ENCODE measurements around the gene DPYD. TPM values are rescaled to one million over a fixed set of nuclear protein-coding genes. Genes with fewer than 3 reads are reported as not detected.

DPYD gene
- total RNA-seq, 2 experiments from 2014 or later, result 34.4 to 35.9 TPM

DNA sequence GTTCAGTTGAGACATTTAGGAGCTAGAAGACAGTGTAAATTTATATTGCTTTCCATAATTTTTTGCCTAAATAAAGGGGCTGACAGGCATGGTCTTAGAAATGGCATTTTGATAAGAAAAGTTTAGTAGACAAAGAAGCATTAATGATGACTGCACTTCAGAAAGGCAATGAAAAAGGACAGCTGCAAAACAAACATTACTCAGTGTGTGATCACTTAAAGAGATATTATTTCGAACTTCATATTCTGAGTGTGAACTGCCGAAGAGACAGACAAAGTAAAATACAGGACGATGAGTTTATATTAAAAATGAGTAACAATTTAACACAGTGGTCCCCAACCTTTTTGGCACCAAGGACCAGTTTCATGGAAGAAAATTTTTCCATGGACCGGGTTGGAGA is 243.1 kb downstream of the DPYD start:
- no peak for ATAC-seq (ENCODE audit: poor library complexity)
- no peak for DNase-seq
- Histone ChIP-seq H3K36me3 (ENCODE audit: insufficient read depth, low read length) (peaks cover 38% of the 10 kb centered on the region), H3K9me3 (ENCODE audit: control insufficient read depth in 1 of 2, insufficient read depth in 1 of 2, low read length in 2 of 2) (no peaks in the 10 kb centered on the region), H3K4me1 (ENCODE audit: insufficient read depth, low read length) (no peaks in the 10 kb centered on the region), H3K27me3 (ENCODE audit: control insufficient read depth in 1 of 2, insufficient read depth in 2 of 2, low read length in 2 of 2) (no peaks in the 10 kb centered on the region), H3K4me3 (ENCODE audit: low read length) (no peak overlapping the region), H3K27ac (ENCODE audit: low read depth in 1 of 2, low read length in 2 of 2) (no peak overlapping the region)
- POLR2A ChIA-PET, result no interaction called here
- intact Hi-C loops (cut with DNase I, micrococcal nuclease), result no loop called here
- Mint-ChIP-seq H3K27me3 (no peaks in the 10 kb centered on the region), H3K9me3 (peaks cover 4% of the 10 kb centered on the region), H3K4me1 (ENCODE audit: low read depth) (no peaks in the 10 kb centered on the region), H3K4me3 (no peak overlapping the region), H3K36me3 (ENCODE audit: low read depth) (peaks cover 83% of the 10 kb centered on the region), H3K27ac (no peak overlapping the region)
- no peak for TF ChIP-seq CTCF (IDR thresholded peaks at IDR 0.05)
- CTCF ChIA-PET, result no interaction called here

GRCh38 chr1:97674517-97674916 is 246.3 kb downstream of the DPYD start:
- no peak overlapping the region for H3K4me3 ChIP-seq (ENCODE audit: low read length)
- Mint-ChIP-seq H3K27ac (no peak overlapping the region), H3K27me3 (no peaks in the 10 kb centered on the region), H3K36me3 (ENCODE audit: low read depth) (peaks cover 83% of the 10 kb centered on the region), H3K9me3 (peaks cover 4% of the 10 kb centered on the region), H3K4me1 (ENCODE audit: low read depth) (no peaks in the 10 kb centered on the region), H3K4me3 (no peak overlapping the region)
- peaks cover 23% of the 10 kb centered on the region for H3K36me3 ChIP-seq (ENCODE audit: insufficient read depth, low read length)
- H3K27ac ChIP-seq (ENCODE audit: low read depth in 1 of 2, low read length in 2 of 2), result no peak overlapping the region
- CTCF ChIA-PET, result no interaction called here
- ATAC-seq (ENCODE audit: poor library complexity) (no peak), DNase-seq (peak in 1 of 14 experiments; percentile 2)
- H3K9me3 ChIP-seq (ENCODE audit: control insufficient read depth in 1 of 2, insufficient read depth in 1 of 2, low read length in 2 of 2), result peaks cover 0 to 5% of the 10 kb centered on the region in 2 experiments
- POLR2A ChIA-PET, result no interaction called here
- intact Hi-C loops (cut with DNase I, micrococcal nuclease), result no loop called here
- H3K4me1 ChIP-seq (ENCODE audit: insufficient read depth, low read length), result no peaks in the 10 kb centered on the region
- no peak for TF ChIP-seq CTCF (IDR thresholded peaks at IDR 0.05)
- no peaks in the 10 kb centered on the region for H3K27me3 ChIP-seq (ENCODE audit: control insufficient read depth in 1 of 2, insufficient read depth in 2 of 2, low read length in 2 of 2)

DNA sequence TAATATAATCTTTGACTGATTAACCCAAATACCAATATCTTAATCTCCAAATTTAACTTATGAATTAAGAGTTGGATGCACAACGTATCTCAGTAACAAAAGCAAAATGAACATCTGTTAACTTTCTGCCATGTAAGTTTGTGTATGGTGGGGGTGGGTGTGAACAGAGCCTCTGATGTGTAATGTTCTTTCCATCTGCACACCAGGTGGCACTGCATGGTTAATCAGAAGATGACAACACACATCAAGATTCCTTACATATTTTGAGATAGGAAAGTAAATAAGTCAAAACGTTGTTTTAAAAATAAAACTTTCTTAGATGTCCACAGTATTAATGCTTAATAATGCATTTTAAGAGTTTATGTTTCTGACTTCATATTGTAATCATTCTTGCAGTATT is 251.9 kb downstream of the DPYD start:
- CTCF ChIA-PET, result no interaction called here
- ATAC-seq (ENCODE audit: poor library complexity), result no peak

More for the DNA sequence above, 251.9 kb downstream of the DPYD start:
- Mint-ChIP-seq H3K4me3 (no peak overlapping the region), H3K9me3 (peaks cover 4% of the 10 kb centered on the region), H3K27me3 (no peaks in the 10 kb centered on the region), H3K4me1 (ENCODE audit: low read depth) (no peaks in the 10 kb centered on the region), H3K27ac (no peak overlapping the region), H3K36me3 (ENCODE audit: low read depth) (peaks cover 40% of the 10 kb centered on the region)
- intact Hi-C loops (cut with DNase I, micrococcal nuclease), result loop anchor here (2.0 to 5.0 kb wide), 2 partner anchors 382 to 383 kb away; no protein-coding TSS in a partner anchor
- Histone ChIP-seq H3K4me3 (ENCODE audit: low read length) (no peak overlapping the region), H3K9me3 (ENCODE audit: control insufficient read depth in 1 of 2, insufficient read depth in 1 of 2, low read length in 2 of 2) (peaks cover 0 to 5% of the 10 kb centered on the region in 2 experiments), H3K27ac (ENCODE audit: low read depth in 1 of 2, low read length in 2 of 2) (no peak overlapping the region), H3K36me3 (ENCODE audit: insufficient read depth, low read length) (no peaks in the 10 kb centered on the region), H3K27me3 (ENCODE audit: control insufficient read depth in 1 of 2, insufficient read depth in 2 of 2, low read length in 2 of 2) (no peaks in the 10 kb centered on the region), H3K4me1 (ENCODE audit: insufficient read depth, low read length) (no peaks in the 10 kb centered on the region)
- peak in 4 of 14 experiments; percentile 10 to 25 (median 20) for DNase-seq
- POLR2A ChIA-PET, result no interaction called here
- peak; percentile 18 for TF ChIP-seq CTCF (IDR thresholded peaks at IDR 0.05)

All from CD4-positive, alpha-beta T cell (primary cell).